COR-L47 (cell line): ENCODE data around the gene GAD1.

Experiments
- DNase-seq: peaks from one replicate; lab custom pipeline; 2025; lab: John Stamatoyannopoulos, UW

The GAD1 gene

GRCh38 chr2:170818036-170818751 is 1.5 kb downstream of the GAD1 start:
- DNase-seq, result peak; percentile 11

- DNase-seq, result no peak
Measured at GRCh38 chr2:170818752-170819470, 2.2 kb downstream of the GAD1 start.

- DNase-seq, result no peak
Measured at GRCh38 chr2:170819680-170820664, 3.3 kb downstream of the GAD1 start.

GRCh38 chr2:170820757-170821530 is 4.3 kb downstream of the GAD1 start:
- DNase-seq, result no peak

- no peak for DNase-seq
Measured at GRCh38 chr2:170821531-170822289, 5.0 kb downstream of the GAD1 start.

GRCh38 chr2:170822290-170823087 is 5.8 kb downstream of the GAD1 start:
- no peak for DNase-seq

GRCh38 chr2:170823088-170823897 is 6.6 kb downstream of the GAD1 start:
- DNase-seq, result no peak

- DNase-seq, result no peak
Measured at GRCh38 chr2:170823898-170824215, 7.2 kb downstream of the GAD1 start.

GRCh38 chr2:170824526-170825015 is 7.9 kb downstream of the GAD1 start:
- DNase-seq, result no peak

- no peak for DNase-seq
Measured at GRCh38 chr2:170827841-170828532, 11.3 kb downstream of the GAD1 start.

GRCh38 chr2:170828533-170828916 is 11.8 kb downstream of the GAD1 start:
- DNase-seq, result no peak

GRCh38 chr2:170829036-170829435 is 12.3 kb downstream of the GAD1 start:
- no peak for DNase-seq

GRCh38 chr2:170830166-170830565 is 13.5 kb downstream of the GAD1 start:
- DNase-seq, result no peak

GRCh38 chr2:170831115-170831514 is 14.4 kb downstream of the GAD1 start:
- DNase-seq, result no peak

GRCh38 chr2:170836027-170836426 is 19.3 kb downstream of the GAD1 start:
- DNase-seq, result no peak

- no peak for DNase-seq
Measured at GRCh38 chr2:170840717-170841210, 24.1 kb downstream of the GAD1 start.

GRCh38 chr2:170842785-170843184 is 26.1 kb downstream of the GAD1 start:
- no peak for DNase-seq

- no peak for DNase-seq
Measured at GRCh38 chr2:170843656-170844055, 27.0 kb downstream of the GAD1 start.
